ENCODE data around the gene TBL1XR1.

TBL1XR1 gene

DNA sequence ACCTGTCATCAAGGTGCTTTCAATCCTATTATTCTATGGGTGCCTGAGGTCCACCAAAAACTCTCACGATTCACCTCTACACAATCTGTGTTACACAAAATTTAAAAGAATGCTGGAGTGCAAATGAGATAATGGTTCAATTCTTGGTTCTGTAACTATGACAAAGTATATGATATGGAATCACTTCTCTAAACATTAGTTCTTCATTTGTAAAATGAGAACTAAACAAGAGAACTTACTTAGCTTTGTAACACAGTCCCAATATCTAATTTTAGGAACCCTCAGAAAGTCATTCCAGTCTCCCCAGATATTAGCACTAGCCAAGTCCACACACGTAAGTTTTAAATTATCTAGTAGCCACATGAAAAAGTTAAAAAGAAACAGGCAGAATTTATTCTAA, 111.5 kb downstream of the TBL1XR1 start:
- TF ChIP-seq FOXM1 (IDR thresholded peaks at IDR 0.05; ENCODE audit: borderline replicate concordance, low read depth) (no peak), TEAD4 (IDR thresholded peaks at IDR 0.05) (no peak)
- TF ChIP-seq, protein P1, sequence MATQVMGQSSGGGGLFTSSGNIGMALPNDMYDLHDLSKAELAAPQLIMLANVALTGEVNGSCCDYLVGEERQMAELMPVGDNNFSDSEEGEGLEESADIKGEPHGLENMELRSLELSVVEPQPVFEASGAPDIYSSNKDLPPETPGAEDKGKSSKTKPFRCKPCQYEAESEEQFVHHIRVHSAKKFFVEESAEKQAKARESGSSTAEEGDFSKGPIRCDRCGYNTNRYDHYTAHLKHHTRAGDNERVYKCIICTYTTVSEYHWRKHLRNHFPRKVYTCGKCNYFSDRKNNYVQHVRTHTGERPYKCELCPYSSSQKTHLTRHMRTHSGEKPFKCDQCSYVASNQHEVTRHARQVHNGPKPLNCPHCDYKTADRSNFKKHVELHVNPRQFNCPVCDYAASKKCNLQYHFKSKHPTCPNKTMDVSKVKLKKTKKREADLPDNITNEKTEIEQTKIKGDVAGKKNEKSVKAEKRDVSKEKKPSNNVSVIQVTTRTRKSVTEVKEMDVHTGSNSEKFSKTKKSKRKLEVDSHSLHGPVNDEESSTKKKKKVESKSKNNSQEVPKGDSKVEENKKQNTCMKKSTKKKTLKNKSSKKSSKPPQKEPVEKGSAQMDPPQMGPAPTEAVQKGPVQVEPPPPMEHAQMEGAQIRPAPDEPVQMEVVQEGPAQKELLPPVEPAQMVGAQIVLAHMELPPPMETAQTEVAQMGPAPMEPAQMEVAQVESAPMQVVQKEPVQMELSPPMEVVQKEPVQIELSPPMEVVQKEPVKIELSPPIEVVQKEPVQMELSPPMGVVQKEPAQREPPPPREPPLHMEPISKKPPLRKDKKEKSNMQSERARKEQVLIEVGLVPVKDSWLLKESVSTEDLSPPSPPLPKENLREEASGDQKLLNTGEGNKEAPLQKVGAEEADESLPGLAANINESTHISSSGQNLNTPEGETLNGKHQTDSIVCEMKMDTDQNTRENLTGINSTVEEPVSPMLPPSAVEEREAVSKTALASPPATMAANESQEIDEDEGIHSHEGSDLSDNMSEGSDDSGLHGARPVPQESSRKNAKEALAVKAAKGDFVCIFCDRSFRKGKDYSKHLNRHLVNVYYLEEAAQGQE (IDR thresholded peaks at IDR 0.05; ENCODE audit: low read depth), result no peak

- TF ChIP-seq, protein P1 (IDR thresholded peaks at IDR 0.05; ENCODE audit: low read depth), result no peak
- TF ChIP-seq EP300 (IDR thresholded peaks at IDR 0.05; ENCODE audit: borderline replicate concordance) (no peak), CREB1 (IDR thresholded peaks at IDR 0.05; ENCODE audit: low read depth) (no peak), TAF1 (IDR thresholded peaks at IDR 0.05; ENCODE audit: low read depth) (no peak), YY1 (IDR thresholded peaks at IDR 0.05; ENCODE audit: low read depth) (no peak), ZBTB7A (IDR thresholded peaks at IDR 0.05; ENCODE audit: low read depth) (no peak), CEBPB (IDR thresholded peaks at IDR 0.05) (no peak), TCF12 (IDR thresholded peaks at IDR 0.05; ENCODE audit: low read depth) (no peak), NFIC (IDR thresholded peaks at IDR 0.05) (no peak), EGR1 (IDR thresholded peaks at IDR 0.05) (no peak)
- TF ChIP-seq, protein P2, sequence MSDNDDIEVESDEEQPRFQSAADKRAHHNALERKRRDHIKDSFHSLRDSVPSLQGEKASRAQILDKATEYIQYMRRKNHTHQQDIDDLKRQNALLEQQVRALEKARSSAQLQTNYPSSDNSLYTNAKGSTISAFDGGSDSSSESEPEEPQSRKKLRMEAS (IDR thresholded peaks at IDR 0.05), result no peak
Observed at GRCh38 chr3:177084616-177085015, 112.7 kb downstream of the TBL1XR1 start.

GRCh38 chr3:177080122-177080521, 117.2 kb downstream of the TBL1XR1 start:
- TF ChIP-seq YY1 (IDR thresholded peaks at IDR 0.05; ENCODE audit: low read depth) (no peak), CREB1 (IDR thresholded peaks at IDR 0.05; ENCODE audit: low read depth) (no peak), TCF12 (IDR thresholded peaks at IDR 0.05; ENCODE audit: low read depth) (no peak), TAF1 (IDR thresholded peaks at IDR 0.05; ENCODE audit: low read depth) (no peak), RAD21 (IDR thresholded peaks at IDR 0.05; ENCODE audit: low read depth) (no peak), CEBPB (IDR thresholded peaks at IDR 0.05) (no peak), EP300 (IDR thresholded peaks at IDR 0.05; ENCODE audit: borderline replicate concordance) (no peak), FOXM1 (IDR thresholded peaks at IDR 0.05; ENCODE audit: borderline replicate concordance, low read depth) (no peak)
- TF ChIP-seq, protein P1 (IDR thresholded peaks at IDR 0.05; ENCODE audit: low read depth), result no peak

DNA sequence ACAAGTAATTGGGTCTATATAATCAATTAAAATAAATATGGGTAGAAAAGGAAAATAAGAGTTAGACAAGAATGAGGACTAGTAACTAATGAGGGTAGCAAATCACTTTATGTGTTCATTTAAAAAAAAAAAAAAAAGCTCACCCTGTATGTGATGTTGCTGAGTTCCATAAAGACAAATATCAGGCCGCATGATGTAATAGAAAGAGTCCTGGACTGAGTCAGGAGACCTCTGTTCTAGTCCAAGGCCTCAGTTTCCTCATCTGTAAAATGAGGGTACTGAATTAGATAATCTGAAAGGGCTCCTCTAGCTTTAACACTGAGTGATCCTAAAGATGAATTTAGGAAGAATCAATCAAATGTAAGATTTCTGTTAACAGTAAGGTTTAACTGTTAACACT, 117.6 kb downstream of the TBL1XR1 start:
- no peak for TF ChIP-seq TCF12 (IDR thresholded peaks at IDR 0.05; ENCODE audit: low read depth)
- TF ChIP-seq, protein P2 (IDR thresholded peaks at IDR 0.05), result no peak
- TF ChIP-seq, protein P1 (IDR thresholded peaks at IDR 0.05; ENCODE audit: low read depth), result no peak
- TF ChIP-seq YY1 (IDR thresholded peaks at IDR 0.05; ENCODE audit: low read depth), result no peak
- TF ChIP-seq NFIC (IDR thresholded peaks at IDR 0.05), result no peak
- TF ChIP-seq TAF1 (IDR thresholded peaks at IDR 0.05; ENCODE audit: low read depth), result no peak
- TF ChIP-seq EP300 (IDR thresholded peaks at IDR 0.05; ENCODE audit: borderline replicate concordance), result no peak
- TF ChIP-seq FOXM1 (IDR thresholded peaks at IDR 0.05; ENCODE audit: borderline replicate concordance, low read depth), result no peak

Measured in Ishikawa (cell line).